HG03342 (cell line): ENCODE data around the gene ZNF827.

Experiments
- ATAC-seq: cut with Tn5 transposase; IDR thresholded peaks from one replicate; pipeline ENCODE4 v1.9.1; 2021; ENCODE audit warnings: mild to moderate bottlenecking, moderate library complexity; ENCODE audit not compliant: unreplicated experiment

Gene ZNF827

DNA sequence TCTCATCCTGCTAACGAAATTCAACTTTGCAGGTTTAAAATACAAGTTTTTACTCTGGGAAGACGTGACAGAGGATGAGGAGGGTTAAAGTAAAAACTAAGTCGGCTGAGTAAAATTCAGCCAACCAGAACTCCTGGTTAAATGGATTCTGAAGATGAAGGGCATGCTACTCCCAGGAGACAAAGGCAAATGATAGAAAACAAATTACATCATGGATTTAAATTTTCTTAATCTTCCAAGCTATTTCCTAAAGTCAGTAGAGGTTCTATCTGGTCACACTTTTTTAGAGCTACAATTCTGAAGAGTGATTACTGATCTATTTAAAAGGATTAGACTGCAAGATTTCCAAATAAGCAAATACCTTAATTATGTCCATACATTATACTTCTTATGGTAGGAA, 47.9 kb downstream of the ZNF827 start:
- ATAC-seq: no peak

DNA sequence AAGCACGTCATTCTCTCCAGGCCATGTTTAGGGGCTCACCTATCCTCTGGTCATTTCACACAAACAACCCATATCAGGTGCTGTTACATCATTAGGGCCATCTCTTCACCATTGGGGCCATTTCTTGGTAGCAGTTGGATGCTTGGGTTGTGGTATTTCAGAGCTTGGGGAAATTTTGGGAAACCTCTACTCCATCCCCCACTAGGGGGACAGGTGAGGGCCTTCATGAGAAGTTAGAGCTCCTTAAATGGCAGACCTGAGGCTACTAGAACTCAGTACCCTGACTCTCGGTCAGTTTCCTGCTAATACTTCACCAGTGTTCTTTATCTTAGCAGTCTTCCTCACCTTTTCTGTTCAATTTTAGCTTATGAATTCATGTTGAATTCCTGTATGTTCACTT, 50.2 kb downstream of the ZNF827 start:
- ATAC-seq: no peak

DNA sequence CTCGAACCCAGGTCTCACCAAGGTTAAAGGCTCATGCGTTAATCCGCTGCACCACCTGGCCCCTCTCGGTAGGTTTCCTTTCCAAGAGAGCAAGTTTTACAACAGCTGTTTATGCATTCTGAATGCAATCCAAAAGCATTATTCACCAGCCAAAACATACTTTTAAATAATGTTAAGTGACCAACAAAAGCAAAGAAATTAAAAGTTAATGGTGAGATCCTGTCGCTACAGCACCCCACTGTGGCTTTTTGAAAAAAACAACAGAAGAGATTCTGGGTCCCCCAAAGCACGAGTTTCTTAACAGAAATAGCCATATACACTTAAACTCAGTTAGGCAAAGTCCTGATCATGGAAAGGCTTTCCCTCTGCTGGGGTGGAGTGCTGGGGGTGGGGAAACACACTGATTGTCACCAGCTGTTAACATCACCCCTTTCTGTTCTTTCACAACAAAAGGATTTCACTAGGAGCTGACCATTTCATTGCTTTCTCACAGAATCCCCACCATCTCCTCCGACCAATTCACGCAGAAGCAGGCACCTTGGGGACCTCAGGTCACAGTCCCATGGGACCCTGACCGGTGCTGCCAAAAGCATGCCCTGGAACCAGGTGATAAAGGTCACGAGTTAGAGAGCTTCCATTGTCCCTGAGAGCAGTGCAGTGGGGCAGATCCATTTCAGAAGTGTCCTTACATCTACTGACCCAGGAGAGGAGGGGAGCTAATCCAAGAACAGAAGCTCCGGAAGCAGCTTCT, 51.2 kb downstream of the ZNF827 start:
- no peak for ATAC-seq

DNA sequence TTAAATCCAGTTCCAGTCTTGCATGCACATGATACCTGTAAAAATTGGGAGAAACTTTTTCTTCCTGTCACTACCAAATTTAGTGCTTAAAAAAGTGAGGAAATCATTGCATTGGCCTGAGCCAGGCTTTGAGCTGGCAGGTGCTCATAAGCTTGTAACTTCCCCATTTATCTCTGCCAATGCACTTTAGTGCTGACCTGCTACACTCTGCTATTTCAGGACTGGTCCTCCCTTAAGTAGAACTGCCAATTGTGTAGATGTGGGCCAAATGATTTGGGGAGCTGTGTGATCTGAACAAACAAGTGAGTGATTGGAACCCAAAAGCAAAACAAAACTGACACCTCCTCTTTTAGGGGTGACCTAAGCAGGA, 51.8 kb downstream of the ZNF827 start:
- no peak for ATAC-seq

DNA sequence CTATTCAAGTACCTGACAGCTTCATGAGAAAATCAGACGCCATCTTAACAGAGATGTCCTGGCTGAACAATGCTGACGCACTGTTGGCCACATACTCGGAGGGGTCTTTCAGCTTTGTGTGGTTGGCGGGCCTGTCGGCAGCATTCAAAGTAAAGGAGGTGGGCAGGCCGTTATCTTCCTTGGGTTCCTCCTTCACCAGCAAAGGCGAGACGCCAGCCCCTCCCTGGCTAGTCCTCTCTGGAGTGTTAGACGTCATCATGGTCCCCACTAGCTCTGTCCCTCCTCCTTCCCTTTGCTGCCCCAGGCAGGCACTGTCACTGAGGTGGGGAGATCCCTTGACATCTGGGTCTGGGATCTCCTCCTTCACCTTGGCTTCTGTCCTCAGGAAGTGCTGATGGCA, 53.0 kb downstream of the ZNF827 start:
- no peak for ATAC-seq

DNA sequence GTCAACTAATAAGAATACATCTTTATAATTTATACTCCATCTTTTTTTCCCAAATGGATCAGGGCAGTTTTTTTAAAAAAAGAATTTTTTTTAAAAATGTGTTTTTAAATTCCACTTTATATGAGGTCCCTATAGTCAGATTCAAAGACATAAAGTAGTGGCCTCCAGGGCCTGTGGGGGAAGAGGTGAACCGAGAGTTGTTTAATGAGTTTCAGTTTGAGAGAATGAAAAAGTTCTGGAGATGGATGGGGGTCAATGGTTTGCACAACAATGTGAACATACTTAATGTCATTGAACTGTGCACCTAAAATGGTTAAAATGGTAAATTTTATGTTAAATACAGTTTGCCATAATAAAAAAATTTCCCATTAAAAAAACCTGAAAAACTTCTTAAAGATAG, 53.8 kb downstream of the ZNF827 start:
- ATAC-seq: no peak

DNA sequence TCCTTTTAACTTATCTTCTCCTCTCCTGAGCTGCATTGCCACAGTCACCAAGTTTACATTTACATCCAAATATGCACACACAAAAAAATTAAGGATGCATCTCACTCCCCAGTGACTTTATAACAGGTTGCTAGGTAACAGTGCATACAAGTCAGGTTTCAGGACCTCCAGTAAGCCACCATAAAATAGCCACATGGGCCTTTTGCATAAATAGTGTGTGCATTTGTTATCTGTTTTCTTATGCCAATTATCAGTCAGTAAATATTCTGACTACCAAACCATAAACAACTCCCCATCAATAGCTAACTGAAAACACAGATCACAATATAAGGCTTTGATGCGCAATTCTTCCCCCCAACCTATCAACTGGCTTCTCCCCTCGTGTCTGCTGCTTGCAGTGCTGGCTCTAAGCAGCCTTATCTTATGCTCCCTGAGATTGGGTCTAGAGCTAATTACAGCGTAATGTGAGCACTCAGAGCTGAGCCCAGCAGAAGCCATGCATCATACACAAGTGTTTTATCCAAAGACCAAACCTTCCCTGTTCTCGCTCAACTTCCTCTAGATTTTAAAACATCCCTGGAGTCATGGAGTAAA, 55.4 kb downstream of the ZNF827 start:
- ATAC-seq: no peak

DNA sequence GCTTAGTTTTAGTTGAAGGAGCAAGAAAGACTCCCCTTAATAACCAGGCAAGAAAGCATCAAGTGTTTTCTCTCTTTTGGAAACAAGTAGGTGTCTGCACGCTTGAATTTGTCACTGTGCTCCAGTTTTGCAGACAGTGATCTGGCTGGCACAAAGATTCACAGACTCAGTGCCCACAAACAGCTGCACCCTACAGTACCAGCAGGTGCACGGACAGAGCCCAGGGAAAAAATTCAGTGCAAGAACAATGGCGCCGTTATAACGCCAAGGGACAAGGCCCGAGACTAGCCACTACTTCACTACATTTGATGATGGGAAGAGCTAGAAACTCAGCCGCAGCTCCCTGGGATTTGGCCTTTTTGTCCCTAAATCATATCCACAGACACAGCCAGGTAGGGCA, 56.0 kb downstream of the ZNF827 start:
- no peak for ATAC-seq

DNA sequence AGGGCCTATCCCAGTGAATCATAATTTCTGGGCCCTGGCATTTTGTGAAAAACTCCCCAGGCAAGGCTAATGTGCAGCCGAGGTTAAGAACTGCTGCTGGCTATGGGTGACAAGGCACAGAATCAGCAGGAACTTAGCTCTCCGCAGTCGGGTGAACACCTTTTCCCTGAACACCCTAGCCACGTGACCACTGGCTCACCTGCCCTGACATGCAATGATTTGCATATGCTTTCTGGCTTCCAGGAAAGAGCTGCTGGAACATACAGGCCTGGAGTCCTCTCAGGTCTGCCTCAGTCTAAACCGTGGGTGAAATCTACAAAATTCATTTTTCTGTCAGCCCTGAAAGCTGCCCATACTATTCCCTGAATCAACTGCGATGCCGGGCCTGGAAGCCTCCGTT, 56.6 kb downstream of the ZNF827 start:
- peak; percentile 47 for ATAC-seq

DNA sequence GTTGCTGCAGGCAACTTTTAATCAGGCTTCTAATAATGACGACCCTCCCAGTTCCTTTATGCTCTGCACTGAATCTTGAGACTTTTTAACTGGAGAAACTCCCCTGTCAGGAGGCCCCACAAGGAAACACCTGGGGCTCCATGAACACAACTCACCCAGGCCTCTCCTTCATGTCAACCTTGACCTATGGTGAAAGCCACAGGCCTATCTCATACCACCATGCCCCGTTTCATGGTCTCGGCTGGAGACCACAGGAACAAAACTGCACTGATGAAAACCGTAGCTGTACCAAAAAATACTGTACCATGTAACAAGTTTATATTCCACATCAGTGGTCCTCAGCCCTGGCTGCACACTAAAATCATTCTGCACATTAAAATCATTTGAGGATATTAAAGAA, 57.0 kb downstream of the ZNF827 start:
- ATAC-seq: peak; percentile 32

DNA sequence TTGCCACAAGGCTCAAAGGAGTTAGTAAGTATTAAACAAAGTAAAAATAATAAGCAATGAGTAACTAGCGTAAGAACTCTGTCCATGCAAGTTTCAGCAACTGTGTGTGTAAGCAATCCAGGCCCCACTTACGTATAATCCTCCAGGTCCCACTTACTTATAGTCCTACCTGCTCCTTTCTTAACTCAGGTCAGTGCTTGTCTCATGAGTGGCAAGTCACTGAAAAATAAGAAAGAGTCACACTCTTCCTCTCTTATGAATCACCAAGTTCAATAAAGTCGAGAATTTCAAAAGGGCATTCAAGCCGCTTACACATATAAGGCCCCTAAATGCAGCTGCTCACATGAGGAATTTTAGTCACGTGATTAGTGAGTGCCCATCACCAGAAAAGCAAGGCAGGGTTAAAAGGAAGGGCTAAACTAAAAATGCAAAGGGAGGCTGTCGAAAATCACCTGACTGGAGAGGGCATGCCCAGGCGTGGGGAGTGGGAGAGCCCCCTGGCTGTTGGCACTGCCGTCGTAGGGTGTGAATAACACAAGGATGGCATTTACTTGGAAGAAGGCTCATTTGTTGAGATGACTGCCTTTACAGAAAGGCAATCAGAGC, 58.2 kb downstream of the ZNF827 start:
- ATAC-seq: no peak

DNA sequence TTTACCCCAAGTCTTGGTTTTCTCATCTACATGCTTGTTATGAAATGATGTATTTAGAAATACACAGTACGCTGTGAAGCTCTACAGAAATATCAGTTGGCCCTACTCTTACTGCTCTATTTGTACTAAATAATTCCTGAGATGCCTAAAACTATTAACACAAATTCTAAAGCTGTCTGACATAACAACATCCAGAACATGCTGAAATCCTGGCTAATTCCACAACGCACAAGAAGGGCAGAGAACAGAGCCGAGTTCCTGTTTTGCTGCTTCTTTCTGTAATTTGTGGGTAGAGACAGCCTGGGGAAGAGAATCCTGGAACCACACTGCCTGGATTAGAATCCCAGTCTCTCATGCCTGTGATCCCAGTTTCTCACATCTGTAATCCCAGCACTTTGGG, 59.0 kb downstream of the ZNF827 start:
- no peak for ATAC-seq

DNA sequence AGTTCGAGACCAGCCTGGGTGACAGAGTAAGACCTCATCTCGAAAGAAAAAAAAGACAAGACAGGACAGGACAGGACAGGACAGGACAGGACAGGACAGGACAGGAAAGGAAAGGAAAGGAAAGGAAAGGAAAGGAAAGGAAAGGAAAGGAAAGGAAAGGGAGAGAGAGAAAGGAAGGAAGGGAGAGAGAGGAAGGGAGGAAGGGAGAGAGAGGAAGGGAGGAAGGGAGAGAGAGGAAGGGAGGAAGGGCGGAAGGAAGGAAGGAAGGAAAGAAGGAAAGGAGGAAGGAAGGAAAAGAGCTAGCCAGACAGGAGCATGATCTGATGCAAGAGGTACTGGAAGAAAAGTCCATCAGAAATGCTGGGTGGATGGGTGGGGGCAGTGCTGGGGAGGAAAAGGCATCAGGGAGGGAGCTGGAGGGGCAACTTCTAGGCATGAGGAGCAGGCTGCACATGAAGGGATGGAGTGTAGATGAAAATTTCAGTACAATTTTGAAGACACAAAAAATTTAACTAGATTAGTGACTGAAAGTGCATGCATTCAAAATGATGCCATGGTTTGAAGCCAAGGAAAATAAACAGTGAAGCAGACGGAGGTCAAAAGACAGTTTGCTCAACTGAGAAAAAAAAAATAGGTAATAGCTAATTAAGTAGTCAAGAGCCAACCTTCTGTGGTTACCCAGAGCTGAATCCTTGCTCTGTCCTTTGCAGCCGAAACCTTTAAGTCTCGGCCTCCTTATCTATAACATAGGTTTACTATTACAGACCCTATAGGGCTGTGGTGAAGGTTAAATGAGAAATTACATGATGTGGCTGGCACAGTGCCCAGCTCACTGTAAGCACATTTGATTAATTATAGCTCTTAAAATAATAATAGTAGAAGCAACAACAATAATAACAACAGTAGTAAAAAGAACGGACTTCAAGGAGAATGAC, 59.9 kb downstream of the ZNF827 start:
- ATAC-seq: no peak

DNA sequence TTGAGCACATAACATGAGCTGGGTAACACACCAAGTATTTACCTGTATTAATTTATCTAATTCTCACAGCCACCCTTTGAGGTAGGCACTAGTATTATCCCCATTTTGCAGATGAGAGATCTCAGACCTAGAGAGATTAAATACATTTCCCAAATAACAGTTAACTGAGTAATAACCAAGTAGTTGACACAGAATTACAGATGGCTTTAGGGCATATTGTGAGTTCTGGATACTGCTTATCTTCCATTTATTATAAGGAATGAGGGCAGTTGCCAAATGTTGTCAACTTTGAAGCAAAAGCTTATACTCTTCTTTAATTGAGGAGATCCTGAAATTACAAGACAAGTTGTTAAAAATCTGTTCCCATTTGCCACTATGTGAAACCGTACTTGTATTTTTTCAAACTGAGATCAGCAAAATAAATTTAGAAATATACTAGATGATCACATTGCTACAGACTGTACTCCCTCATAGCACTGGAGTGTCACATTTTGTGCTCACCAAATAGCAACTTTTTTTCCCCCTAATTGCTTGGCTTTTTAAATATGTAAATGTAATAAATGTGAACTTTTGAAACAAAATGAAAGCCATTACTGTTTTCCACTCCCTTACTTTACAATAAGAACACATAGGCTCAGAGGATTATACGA, 62.0 kb downstream of the ZNF827 start:
- ATAC-seq: no peak

DNA sequence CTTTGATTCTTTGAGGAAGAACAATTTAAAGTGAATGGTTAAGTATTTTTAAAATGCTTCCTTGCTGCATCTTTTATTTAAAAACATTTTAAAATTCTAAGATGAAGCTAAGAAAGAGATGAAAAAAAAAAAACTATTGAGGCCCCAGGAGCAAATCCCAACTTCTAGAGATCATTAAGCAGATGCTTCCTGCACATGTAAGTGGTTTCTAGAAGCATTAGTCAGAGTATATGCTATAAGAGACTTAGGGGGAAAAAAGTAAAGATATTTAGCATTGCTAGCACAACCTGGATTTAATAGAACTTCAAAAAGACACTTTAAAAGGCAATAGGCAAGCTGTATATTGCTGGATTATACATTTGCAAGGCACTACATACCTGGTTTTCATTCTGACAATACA, 64.7 kb downstream of the ZNF827 start:
- no peak for ATAC-seq

DNA sequence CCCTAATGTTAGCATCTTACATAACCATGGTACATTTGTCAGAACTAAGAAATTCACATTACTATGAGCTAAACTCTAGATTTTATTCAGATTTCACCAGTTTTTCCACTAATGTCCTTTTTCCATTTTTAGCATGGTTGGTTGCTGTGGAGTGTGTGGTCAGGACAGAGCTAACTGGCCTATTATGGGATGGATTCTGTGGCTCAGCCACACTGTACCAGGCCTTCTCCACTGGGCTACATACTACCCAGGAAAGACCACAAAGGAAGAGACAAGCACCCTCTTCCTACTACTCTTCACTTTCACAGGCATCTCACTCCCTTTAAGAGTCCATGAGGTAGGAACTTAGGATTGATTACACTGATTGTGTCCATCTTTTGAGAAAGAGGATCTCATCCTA, 67.4 kb downstream of the ZNF827 start:
- no peak for ATAC-seq

DNA sequence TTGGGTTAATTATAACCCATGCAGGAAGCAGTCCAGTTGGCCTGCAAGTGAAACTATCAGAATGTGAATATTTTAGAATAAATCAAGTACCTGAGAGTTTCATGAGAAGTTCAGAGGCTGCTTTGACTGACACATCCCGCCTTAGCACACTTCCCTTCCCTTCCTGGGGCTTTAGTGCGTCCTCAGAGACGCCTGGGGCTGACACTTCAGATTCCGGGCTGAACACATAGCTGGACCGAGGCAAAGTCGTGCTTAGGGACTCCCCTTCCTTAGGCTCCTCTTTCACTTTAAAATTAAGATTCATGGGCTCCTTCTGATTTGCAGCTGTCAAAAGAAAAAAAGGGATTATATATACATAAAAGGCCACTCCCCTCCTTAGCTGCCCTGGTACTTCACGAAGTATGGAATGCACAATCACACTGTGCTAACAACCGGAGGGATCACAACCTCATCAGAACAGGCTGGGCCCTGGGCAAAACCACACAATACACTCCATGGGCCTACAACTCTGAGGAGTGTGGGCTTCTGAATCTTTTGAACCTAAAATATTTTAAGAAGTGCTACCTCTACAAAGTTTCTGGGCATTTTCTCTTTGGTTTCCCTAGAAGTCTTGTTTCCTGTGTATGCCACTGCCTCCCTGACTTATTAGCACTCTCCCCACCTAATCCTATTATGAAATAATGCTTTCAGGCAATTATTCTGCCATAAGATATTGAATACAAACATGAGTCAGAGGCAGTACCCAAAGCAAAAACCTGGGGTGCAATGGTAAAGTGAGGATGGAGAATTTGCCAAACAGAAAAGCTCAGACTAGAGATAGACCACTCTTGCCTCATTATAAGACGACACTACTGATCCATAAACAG, 68.2 kb downstream of the ZNF827 start:
- ATAC-seq: no peak

DNA sequence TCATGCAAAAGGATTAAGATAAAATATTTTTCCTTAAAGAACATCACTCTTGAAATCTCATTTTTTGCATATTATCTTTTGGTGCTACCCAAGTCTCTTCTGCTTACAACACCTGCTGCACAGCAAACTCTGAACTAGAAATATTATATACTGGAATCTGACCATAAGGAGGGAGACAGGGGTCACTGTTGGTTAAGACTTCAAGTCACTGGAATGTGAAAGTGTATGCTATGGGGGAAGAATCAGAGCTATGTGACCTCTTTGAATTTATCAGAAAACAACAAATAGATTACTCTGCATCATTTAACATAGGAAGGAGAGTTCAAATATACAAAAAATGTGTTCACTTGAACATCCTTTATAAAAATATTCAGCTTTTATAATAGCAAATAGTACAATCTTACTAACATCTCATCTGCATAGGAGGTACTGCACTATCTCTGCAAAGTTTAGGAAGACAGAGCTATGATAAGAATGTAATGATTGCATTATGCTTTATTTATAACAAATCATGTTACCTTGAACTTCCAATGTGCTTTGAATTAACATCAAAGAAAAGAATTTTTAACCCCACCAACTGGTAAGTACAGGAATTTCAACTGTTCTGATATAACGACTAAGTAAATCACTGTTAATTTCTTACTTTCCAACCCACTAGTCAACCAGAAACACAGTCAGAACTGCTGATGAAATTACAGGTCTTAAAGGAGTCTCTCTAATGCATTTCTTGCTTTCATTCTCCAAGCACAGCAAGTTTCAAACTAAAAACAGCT, 69.8 kb downstream of the ZNF827 start:
- peak; percentile 58 for ATAC-seq

DNA sequence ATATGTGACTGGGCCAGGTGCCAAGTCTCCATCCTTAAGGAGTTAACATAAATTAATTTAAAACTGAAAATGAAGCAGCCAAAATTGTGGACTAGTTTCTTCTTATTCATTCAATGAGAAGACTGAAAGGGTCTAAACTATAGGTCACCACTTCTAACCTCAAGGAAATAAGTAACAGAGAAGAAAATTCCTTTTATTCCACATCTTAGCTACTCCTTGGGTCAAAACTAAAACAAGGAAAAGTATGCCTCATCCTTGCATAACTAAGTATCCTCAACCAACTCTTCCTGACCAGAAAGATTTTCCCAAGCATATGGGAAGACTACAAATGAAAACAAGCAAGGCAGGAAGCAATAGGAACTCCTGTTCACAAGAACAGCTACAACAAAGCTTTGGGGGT, 71.2 kb downstream of the ZNF827 start:
- no peak for ATAC-seq
